NCI-H82 treated with DMSO at 0.1 percent for 48 hours (cell line): ENCODE measurements around the gene IPO5.
"Not testable (repeated sequence)": the region's sequence is repeated elsewhere in the genome, so short reads cannot be mapped to it uniquely, and the experiment has no call there.

Experiments
- DNase-seq: peaks from one replicate; lab custom pipeline; 2025; ENCODE audit not compliant: unreplicated experiment; lab: John Stamatoyannopoulos, UW

The IPO5 gene

GRCh38 chr13:98007001-98007400, 53.5 kb downstream of the IPO5 start:
- no peak for DNase-seq

DNA sequence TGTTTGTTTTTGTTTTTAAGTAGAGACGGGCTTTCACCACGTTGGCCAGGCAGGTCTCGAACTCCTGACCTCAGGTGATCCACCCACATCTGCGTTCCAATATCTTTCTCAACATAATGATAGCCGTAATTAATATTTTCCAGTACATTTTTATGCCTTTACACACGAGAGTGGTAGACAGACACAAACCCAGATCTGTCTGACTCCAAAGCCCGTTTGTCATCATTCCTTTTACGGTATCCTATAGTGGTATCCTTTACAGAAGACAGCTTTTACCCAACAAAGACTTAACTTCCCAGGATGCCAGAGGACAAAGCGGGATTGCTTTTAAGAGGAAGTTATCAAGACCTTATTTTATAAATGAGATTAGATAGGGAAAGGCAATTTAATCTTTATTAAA, 59.8 kb downstream of the IPO5 start:
- DNase-seq, result no peak

GRCh38 chr13:98014766-98015165, 61.3 kb downstream of the IPO5 start:
- no peak for DNase-seq

GRCh38 chr13:98018293-98018692, 64.8 kb downstream of the IPO5 start:
- DNase-seq, result no peak

- no peak for DNase-seq
Measured at GRCh38 chr13:98019186-98019585, 65.7 kb downstream of the IPO5 start.

GRCh38 chr13:98020271-98020670, 66.8 kb downstream of the IPO5 start:
- DNase-seq, result no peak

- no peak for DNase-seq
Measured at GRCh38 chr13:98022210-98022609, 68.7 kb downstream of the IPO5 start.

DNA sequence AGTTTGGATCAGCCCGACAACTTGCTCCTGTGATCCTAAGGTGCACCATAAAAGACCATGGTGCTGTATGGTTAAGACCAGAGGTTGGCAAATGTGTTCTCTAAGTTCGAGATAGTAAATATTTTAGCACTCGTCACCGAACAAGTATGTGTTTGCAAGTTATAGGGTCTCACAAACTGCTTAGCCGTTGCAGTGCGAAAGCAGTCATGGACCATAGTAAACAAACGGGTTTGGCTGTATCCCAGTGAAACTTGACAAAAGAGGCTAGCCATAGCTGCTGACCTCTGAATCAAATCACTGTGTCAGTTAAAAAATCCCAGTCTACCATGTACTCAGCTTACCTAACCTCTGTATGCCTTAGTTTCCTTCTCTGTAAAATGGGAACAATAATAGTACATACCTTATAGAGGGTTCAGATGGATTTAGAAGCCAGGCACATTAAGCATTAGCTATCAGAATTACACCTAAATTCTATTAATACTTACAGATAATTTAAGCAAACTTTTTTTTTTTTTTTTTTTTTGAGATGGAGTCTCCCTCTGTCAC, 72.1 kb downstream of the IPO5 start:
- no peak for DNase-seq

- no peak for DNase-seq
Measured at GRCh38 chr13:98026457-98026857, 73.0 kb downstream of the IPO5 start.

DNA sequence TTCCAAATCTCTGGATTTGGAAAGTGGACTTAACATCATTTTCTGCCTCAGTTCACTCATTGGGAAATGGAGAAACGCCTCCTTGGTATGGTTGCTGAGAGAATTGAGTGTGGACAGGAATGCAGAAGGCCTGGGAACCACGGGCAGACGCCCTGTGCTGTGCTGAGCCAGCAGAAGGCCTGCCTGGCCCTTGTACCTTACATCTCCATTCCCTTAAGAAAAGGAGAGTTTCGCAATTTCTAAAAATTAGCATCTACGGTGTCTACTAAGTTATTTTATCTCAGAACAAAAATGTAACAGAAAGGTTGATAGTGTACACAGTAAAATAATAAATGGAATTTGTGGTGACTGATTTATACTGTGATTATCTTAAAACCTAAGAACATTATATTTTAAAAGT, 78.7 kb downstream of the IPO5 start:
- DNase-seq, result no peak

DNA sequence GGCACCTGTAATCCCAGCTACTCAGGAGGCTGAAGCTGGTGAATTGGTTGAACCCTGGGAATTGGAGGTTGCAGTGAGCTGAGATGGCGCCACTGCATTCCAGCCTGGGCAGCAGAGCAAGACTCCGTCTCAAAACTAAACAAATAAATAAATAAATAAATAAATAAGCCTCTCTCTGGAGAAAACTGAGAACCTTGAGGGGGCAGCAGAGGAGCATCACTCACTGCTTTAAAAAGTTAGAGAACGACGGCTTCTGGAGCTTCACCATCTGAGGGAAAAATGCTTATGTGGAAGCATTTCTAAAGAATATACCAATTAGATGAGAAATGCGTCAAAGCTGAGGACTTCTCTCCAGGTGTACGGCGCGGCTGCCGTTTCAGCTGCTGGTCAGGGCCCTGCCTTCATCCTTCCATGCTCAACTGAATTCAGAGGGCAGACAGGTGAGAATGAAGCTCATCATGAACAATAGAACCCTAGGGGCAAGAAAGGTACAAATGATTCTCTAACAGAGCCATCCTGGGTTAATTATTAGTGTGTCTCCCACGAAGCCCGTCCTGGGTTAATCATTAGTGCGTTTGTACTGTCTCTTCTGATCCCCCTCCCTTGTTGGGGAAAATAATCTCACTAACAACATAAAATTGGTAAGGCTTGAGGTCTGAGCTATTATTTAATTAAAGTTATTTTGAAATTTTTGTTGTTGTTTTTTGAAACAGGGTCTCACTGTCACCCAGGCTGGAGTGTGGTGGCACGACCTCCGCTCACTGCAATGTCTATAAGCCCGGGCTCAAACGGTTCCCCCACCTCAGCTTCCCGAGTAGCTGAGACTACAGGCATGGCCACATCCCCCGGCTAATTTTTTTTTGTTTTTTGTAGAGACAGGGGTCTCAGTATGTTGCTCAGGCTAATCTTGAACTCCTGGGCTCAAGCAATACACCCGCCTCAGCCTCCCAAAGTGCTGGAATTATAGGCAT, 80.1 kb downstream of the IPO5 start:
- DNase-seq, result peak; percentile 26

- DNase-seq, result no peak
Measured at GRCh38 chr13:98035373-98035772, 81.9 kb downstream of the IPO5 start.

GRCh38 chr13:98036564-98037302, 83.3 kb downstream of the IPO5 start:
- not testable (repeated sequence) for DNase-seq

- no peak for DNase-seq
Measured at GRCh38 chr13:98039261-98039660, 85.8 kb downstream of the IPO5 start.

DNA sequence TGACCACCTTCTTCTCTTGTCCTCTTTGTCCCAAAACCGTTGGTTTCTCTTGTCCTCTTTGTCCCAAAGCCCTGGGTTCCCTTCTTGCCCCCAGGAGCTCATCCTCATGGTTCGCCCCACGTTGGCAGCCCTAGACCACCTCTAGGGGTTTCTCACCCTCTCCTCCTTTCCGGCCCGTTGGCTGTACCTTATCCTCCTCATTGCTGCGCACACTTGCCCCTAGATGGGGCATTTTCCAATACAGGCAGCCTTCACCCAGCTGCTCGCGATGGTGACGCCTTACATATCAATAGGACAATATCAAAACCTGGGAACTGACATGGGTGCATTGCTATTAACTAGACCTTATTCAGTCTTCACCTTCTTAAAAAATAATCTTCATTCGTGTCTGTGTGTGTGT, 86.5 kb downstream of the IPO5 start:
- no peak for DNase-seq

DNA sequence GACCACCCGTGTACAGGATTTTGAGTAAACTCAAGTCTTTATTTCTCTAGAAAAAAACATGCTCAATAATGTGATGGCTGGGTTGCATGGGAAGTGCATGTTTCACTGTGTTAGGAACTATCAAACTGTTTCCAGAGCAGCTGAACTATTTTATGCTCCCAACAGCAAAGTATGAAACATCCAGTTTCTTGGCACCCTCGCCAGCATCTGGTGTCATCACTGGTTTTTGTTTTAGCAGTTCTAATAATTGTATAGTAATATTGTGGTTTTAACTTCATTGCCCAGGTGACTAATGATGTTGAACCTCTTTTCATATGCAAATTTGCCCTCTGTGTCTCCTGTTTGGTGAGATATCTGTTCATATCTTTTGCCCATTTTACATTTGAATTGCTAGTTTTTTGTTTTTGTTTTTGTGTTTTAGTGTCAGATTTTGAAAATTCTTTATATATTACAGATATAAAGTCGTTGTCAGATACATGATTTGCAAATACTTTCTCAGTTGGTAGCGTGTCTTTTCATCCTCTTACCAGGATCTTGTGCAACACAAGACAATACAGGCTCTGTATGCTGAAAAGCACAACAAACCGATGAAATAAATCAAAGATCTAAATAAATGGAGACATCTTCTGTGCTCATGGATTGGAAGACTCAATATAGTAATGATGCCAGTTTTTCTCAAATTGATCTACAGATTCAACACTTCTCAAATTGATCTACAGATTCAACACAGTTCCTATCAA, 87.8 kb downstream of the IPO5 start:
- DNase-seq, result no peak

- DNase-seq, result no peak
Measured at GRCh38 chr13:98044301-98044700, 90.8 kb downstream of the IPO5 start.

GRCh38 chr13:98047785-98048184, 94.3 kb downstream of the IPO5 start:
- not testable (repeated sequence) for DNase-seq

DNA sequence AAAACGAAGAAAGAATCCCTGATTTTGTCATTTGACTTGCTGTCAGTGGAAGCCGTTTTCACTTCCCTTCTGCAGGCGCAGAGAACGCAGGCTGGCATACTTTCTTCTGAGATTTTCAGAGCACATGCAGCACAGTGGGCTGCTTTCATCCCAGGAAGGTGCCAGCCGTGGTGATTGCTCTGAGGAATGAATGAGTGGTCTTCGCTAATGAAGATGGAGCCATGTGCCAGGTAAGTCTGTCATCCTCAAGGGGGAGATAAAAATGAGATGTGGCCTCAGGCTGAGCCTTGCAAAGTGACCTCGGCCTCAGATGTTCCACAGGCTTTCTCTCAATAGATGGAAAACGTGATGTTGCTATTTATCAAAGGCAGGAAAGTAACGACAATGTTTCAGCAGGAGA, 94.8 kb downstream of the IPO5 start:
- no peak for DNase-seq

DNA sequence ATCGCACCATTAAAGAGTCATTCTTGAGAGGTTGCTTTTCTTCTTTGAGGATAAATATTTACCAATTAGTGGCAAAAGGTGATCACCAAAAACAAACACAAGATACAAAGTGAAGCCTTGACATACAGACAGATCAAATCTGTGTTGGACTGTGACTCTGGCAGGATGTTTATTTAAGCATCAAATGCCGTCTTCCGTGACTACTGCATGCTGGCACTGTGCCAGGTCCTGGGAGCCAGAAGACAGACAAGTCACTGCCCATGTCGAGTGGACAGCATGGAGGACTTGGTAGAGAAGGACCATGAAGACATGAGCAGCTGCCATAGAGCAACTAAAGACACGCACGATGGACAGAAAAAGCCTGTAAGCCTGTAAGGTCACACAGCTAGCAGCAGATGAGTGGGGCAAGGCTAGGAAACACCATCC, 96.6 kb downstream of the IPO5 start:
- no peak for DNase-seq

DNA sequence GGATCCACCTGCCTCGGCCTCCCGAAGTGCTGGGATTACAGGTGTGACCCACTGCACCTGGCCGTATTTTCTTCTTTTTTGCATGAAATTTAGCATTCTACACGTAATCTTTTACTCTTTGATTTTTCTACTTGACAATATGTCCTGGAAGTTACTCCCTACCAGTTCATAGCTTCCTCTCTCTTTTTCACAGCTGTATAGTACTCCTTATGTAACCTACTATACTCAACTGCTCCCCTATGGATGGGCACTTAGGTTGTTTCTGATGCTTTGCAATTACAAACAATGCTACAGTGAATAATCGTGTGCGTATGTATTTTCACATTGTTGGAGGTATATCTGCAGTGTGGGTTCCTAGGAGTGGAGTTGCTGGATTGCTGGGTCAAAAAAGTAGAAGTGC, 98.9 kb downstream of the IPO5 start:
- no peak for DNase-seq
